Endodermal cell (in vitro differentiated cells): ENCODE measurements around the gene RBM20. TPM values are rescaled to one million over a fixed set of nuclear protein-coding genes. Genes with fewer than 3 reads are reported as not detected.
A peak's percentile ranks its signal among the peaks of the same experiment; 100 is the strongest.

ENCODE experiments used
- DNase-seq: peaks from one replicate; pipeline ENCODE4 v3.0.0-alpha.2; 2017
- H3K27ac ChIP-seq: 2 replicates; pipeline ENCODE4 v1.5.1; 2013; ENCODE audit warnings: mild to moderate bottlenecking, low read depth, low read length, moderate library complexity
- H3K27me3 ChIP-seq: 2 replicates; pipeline ENCODE4 v1.6.1; 2013; ENCODE audit warnings: mild to moderate bottlenecking, low read length, moderate library complexity; ENCODE audit not compliant: insufficient read depth, control insufficient read depth, poor library complexity, severe bottlenecking
- H3K36me3 ChIP-seq: 2 replicates; pipeline ENCODE4 v1.7.0; 2013; ENCODE audit warnings: mild to moderate bottlenecking, low read length, moderate library complexity; ENCODE audit not compliant: control insufficient read depth, insufficient read depth
- H3K4me1 ChIP-seq: one replicate; pipeline ENCODE4 v1.7.0; 2013; ENCODE audit warnings: low read length; ENCODE audit not compliant: control insufficient read depth, insufficient read depth
- H3K4me3 ChIP-seq: 2 replicates; pipeline ENCODE4 v1.5.1; 2013; ENCODE audit warnings: mild to moderate bottlenecking, low read length, moderate library complexity
- H3K9ac ChIP-seq: 2 replicates; pipeline ENCODE4 v1.6.1; 2013; ENCODE audit warnings: mild to moderate bottlenecking, low read length, moderate library complexity; ENCODE audit not compliant: poor library complexity, severe bottlenecking; ENCODE audit errors: extremely low read depth
- H3K9me3 ChIP-seq: 2 replicates; pipeline ENCODE4 v1.6.1; 2013; ENCODE audit warnings: mild to moderate bottlenecking, low read length, moderate library complexity; ENCODE audit not compliant: control insufficient read depth
- H3K27ac Mint-ChIP-seq: 2 replicates; pipeline ENCODE4 v1.8.0; 2020; ENCODE audit warnings: mixed read lengths
- H3K27me3 Mint-ChIP-seq: 2 replicates; pipeline ENCODE4 v1.8.0; 2021; ENCODE audit warnings: mild to moderate bottlenecking, mixed read lengths; ENCODE audit not compliant: insufficient read depth
- H3K36me3 Mint-ChIP-seq: 2 replicates; pipeline ENCODE4 v1.8.0; 2020; ENCODE audit warnings: low read depth, mixed read lengths
- H3K4me1 Mint-ChIP-seq: 2 replicates; pipeline ENCODE4 v1.8.0; 2020; ENCODE audit warnings: mixed read lengths
- H3K4me3 Mint-ChIP-seq: 2 replicates; pipeline ENCODE4 v1.8.0; 2020; ENCODE audit warnings: mild to moderate bottlenecking, moderate library complexity, mixed read lengths
- H3K9me3 Mint-ChIP-seq: 2 replicates; pipeline ENCODE4 v1.8.0; 2020; ENCODE audit warnings: mild to moderate bottlenecking, mixed read lengths
- WGBS, 2 experiments: methylation state at CpG; one replicate each; pipeline versions ENCODE4 v1.1.5 to v1.1.7; 2013; ENCODE audit warnings: missing lambda C conversion rate in 2 of 2, mixed read lengths in 1 of 2; ENCODE audit not compliant: insufficient coverage in 1 of 2, insufficient read length in 1 of 2; 5-methylcytosine and 5-hydroxymethylcytosine counted together
- long read RNA-seq, 4 experiments: library from polyadenylated mRNA in 2 of 4; library from RNA in 1 of 4; library from capped mRNA in 1 of 4; stranded (forward) in 3 of 4; unstranded in 1 of 4; transcript quantifications; one replicate each; pipeline ENCODE4 v2.0.0, GENCODE V29; 2020 to 2021; ENCODE audit warnings: inconsistent platforms in 1 of 4
- polyA plus RNA-seq, 2 experiments: library from polyadenylated mRNA; stranded (reverse); fragments of 50-300 nt; gene quantifications; one replicate each; pipeline ENCODE4 v1.2.3, GENCODE V29; 2013
- total RNA-seq, 2 donors: library from RNA; stranded (reverse); fragmentation: NEBNext Ultra II Directional in 1 of 2; extraction: Animal tissue kit (Norgen Biotek cat#: 25700) in 1 of 2; gene quantifications; 2 replicates in 1 of 2; 3 replicates in 1 of 2; pipeline ENCODE4 v1.2.1, GENCODE V29; 2021
- TF ChIP-seq, protein P1 (sequence below): fragments of 200-600 bp; sonication (generic); conservative IDR thresholded peaks from 2 replicates; pipeline ENCODE4 v1.5.0; 2021; ENCODE audit warnings: antibody characterized with exemption, mild to moderate bottlenecking

The RBM20 gene
- 1 to 10 TPM; 6.2 to 7.0 TPM for total RNA-seq
- polyA plus RNA-seq (2013, experiment 1 of 2) = 1.6 TPM
- 1.9 TPM for polyA plus RNA-seq (2013, experiment 2 of 2)
- long read RNA-seq, experiment 1, partial matches to known transcripts = 0 of 1 reads
- long read RNA-seq, experiment 1, other reads (novel, unspliced or antisense) = 1 of 1 reads
- long read RNA-seq, experiment 2, full-length matches to known transcripts = 2 of 6 reads
- long read RNA-seq, experiment 2, partial matches to known transcripts = 2 of 6 reads
- long read RNA-seq, experiment 2, other reads (novel, unspliced or antisense) = 2 of 6 reads
- long read RNA-seq, experiment 3, full-length matches to known transcripts = 2 of 7 reads
- long read RNA-seq, experiment 3, partial matches to known transcripts = 4 of 7 reads
- long read RNA-seq, experiment 3, other reads (novel, unspliced or antisense) = 1 of 7 reads
- long read RNA-seq, experiment 4 = 0 reads

DNA sequence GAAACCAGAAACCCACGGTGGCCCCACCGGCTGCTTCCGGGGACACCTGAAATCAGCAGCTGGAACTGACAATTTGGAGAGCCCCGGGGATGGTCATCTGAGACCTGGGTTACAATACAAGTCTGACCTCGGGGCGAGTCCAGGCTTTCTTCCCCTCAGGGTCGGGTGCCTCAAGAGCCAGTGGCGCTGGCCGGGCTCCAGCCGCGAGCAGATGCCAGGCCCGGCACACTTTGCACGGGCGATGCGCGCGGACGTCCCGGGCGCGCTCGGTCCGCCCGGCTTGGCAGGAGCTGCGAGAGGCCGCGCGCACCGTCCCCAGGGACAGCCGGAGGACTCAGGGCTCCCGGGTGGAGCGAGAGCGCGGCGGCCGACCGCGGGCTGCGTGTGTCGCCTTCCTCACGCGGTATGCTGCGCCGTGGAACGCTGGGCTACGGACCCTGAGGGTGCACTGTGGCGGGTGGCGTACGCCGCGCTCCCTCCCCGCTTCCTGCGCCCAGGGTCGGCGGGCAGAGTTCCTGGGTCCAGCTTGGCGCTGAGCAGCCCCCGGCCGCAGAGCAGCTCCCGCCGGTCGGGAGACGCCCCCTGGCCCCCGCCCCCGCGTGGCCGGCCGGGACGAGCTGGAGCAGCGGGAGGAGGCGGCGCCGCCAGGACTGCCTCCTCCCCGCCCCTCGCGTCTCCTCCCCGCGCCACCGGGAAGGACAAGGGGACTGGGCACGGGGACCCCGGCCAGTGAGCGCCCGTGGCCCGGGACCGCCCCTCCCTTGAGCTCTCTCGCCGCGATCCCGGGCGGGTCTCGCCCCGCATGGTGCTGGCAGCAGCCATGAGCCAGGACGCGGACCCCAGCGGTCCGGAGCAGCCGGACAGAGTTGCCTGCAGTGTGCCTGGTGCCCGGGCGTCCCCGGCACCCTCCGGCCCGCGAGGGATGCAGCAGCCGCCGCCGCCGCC lies at the start of gene RBM20:
Gene RBM20, plus strand, starts transcription at position 684 of the 945 bp plus-strand sequence. Its CDS starts 119 bp downstream, at position 803.
- Mint-ChIP-seq H3K9me3 (no peaks in the 10 kb centered on the region), H3K36me3 (no peaks in the 10 kb centered on the region), H3K27ac (peak within 1 kb of the TSS; percentile 85), H3K4me3 (peak within 1 kb of the TSS; percentile 77), H3K4me1 (peaks cover 38% of the 10 kb centered on the region), H3K27me3 (peaks cover 32% of the 10 kb centered on the region)
- WGBS, 2 experiments = 0% methylated on average over 20 to 106 of the region's 106 CpGs
- Histone ChIP-seq H3K9me3 (no peaks in the 10 kb centered on the region), H3K36me3 (no peaks in the 10 kb centered on the region), H3K9ac (peak within 1 kb of the TSS; percentile 47), H3K4me1 (peaks cover 14% of the 10 kb centered on the region), H3K27me3 (peaks cover 32% of the 10 kb centered on the region), H3K27ac (no peak within 1 kb of the TSS), H3K4me3 (peak within 1 kb of the TSS; percentile 85)
- TF ChIP-seq, protein P1, sequence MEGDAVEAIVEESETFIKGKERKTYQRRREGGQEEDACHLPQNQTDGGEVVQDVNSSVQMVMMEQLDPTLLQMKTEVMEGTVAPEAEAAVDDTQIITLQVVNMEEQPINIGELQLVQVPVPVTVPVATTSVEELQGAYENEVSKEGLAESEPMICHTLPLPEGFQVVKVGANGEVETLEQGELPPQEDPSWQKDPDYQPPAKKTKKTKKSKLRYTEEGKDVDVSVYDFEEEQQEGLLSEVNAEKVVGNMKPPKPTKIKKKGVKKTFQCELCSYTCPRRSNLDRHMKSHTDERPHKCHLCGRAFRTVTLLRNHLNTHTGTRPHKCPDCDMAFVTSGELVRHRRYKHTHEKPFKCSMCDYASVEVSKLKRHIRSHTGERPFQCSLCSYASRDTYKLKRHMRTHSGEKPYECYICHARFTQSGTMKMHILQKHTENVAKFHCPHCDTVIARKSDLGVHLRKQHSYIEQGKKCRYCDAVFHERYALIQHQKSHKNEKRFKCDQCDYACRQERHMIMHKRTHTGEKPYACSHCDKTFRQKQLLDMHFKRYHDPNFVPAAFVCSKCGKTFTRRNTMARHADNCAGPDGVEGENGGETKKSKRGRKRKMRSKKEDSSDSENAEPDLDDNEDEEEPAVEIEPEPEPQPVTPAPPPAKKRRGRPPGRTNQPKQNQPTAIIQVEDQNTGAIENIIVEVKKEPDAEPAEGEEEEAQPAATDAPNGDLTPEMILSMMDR = no peak
- DNase-seq = peak; percentile 84

DNA sequence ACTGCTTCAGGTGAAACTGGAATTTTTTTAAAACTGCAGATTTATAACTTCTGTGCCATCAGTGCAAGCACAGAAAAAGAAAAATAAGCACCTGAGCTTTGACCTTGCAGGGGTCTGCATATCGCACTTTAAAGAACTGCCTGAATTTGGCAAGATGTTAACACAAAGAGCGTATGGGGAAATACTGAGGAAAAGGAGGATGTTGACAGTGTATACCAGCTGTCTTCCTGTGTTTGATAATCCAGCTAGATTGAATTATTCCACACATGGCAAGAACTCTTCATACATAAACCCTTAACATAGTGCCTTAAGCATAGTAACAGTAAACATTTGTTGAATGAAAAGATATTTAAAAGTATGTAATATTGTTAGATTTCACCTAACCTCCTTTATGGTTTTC lies 46.7 kb upstream of the RBM20 start:
- no peak overlapping the region for H3K27ac ChIP-seq
- Mint-ChIP-seq H3K9me3 (no peaks in the 10 kb centered on the region), H3K4me3 (no peak overlapping the region), H3K27ac (no peak overlapping the region), H3K36me3 (peaks cover 62% of the 10 kb centered on the region), H3K4me1 (no peaks in the 10 kb centered on the region), H3K27me3 (no peaks in the 10 kb centered on the region)
- TF ChIP-seq, protein P1 = no peak
- H3K9ac ChIP-seq = no peak overlapping the region
- no peaks in the 10 kb centered on the region for H3K27me3 ChIP-seq
- H3K4me3 ChIP-seq = no peak overlapping the region
- 95% methylated on average over 2 of the region's 2 CpGs; no CpG with 5 or more reads in 1 of the 2 experiments for WGBS, 2 experiments
- H3K9me3 ChIP-seq = no peaks in the 10 kb centered on the region
- H3K4me1 ChIP-seq = no peaks in the 10 kb centered on the region
- DNase-seq = no peak
- peaks cover 97% of the 10 kb centered on the region for H3K36me3 ChIP-seq

DNA sequence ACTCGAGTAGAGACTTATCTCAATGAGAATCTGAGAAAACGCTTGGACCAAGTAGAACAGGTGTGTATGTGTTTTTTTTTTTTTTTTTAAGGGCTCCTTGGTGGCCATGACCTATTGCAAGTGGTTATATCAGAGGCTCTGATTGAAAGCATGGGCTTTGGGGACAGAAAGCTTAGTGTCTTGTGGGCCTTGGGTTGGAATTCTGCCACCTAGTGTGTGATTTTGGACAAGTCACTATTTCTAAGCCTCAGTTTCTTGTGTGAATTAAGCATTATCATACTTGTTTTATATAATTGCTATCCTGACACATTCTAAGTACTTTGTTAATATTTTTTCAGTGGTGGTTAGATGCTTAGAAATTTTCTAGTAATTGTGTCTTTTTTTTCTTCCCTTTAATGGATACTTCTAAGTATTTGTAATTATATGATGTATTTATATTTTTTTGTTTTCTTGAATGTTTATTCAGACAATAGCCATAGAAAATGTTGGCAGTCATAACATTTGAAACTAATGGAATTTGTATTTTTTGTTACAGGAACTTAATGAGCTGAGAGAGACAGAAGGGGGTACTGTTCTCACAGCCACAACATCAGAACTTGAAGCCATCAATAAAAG lies 43.5 kb upstream of the RBM20 start:
- H3K9me3 Mint-ChIP-seq = no peaks in the 10 kb centered on the region
- H3K27ac Mint-ChIP-seq = no peak overlapping the region
- no peak overlapping the region for H3K4me3 Mint-ChIP-seq
- Histone ChIP-seq H3K4me1 (no peaks in the 10 kb centered on the region), H3K4me3 (no peak overlapping the region), H3K27me3 (no peaks in the 10 kb centered on the region), H3K27ac (no peak overlapping the region), H3K36me3 (peaks cover 99% of the 10 kb centered on the region), H3K9ac (no peak overlapping the region), H3K9me3 (no peaks in the 10 kb centered on the region)
- H3K4me1 Mint-ChIP-seq = no peaks in the 10 kb centered on the region
- peaks cover 65% of the 10 kb centered on the region for H3K36me3 Mint-ChIP-seq
- H3K27me3 Mint-ChIP-seq = no peaks in the 10 kb centered on the region
- DNase-seq = peak; percentile 74
- 48 to 60% methylated on average over 2 of the region's 2 CpGs for WGBS, 2 experiments
- TF ChIP-seq, protein P1 = peak; percentile 85
